Stimulated activated CD8-positive, alpha-beta memory T cell treated with anti-CD3 and anti-CD28 coated beads, Interleukin-12 subunit alpha, Interleukin-12 subunit beta, amount 100 ng/mL, for 24 hours (primary cell): ENCODE data around the gene LRRC63.
"Not testable (repeated sequence)": the region's sequence is repeated elsewhere in the genome, so short reads cannot be mapped to it uniquely, and the experiment has no call there.

Experiments used
- DNase-seq: peaks from one replicate; pipeline ENCODE4 v3.0.0-alpha.2; 2020; ENCODE audit errors: extremely low read depth

LRRC63 gene

GRCh38 chr13:46211483-46212351 is at the start of gene LRRC63:
TSS of gene LRRC63 (plus strand) at chr13:46211928. CDS start at chr13:46213035, 1,107 bp downstream.
- peak; percentile 76 for DNase-seq

- DNase-seq = not testable (repeated sequence)
These were observed 49.0 kb upstream of the LRRC63 start for GRCh38 chr13:46162741-46163140.

GRCh38 chr13:46164661-46165060 is 47.1 kb upstream of the LRRC63 start:
- DNase-seq = no peak

- DNase-seq = no peak
These were observed 46.1 kb upstream of the LRRC63 start for GRCh38 chr13:46165485-46166223.

GRCh38 chr13:46166224-46166584 is 45.5 kb upstream of the LRRC63 start:
- DNase-seq = no peak

GRCh38 chr13:46166947-46167610 is 44.6 kb upstream of the LRRC63 start:
- DNase-seq = no peak

- DNase-seq = no peak
These were observed 43.4 kb upstream of the LRRC63 start for GRCh38 chr13:46168341-46168740.

GRCh38 chr13:46168783-46169182 is 42.9 kb upstream of the LRRC63 start:
- no peak for DNase-seq

- DNase-seq = no peak
These were observed 42.0 kb upstream of the LRRC63 start for GRCh38 chr13:46169758-46170157.

- no peak for DNase-seq
These were observed 41.5 kb upstream of the LRRC63 start for GRCh38 chr13:46170268-46170667.

GRCh38 chr13:46170687-46171086 is 41.0 kb upstream of the LRRC63 start:
- DNase-seq = no peak

GRCh38 chr13:46171217-46171616 is 40.5 kb upstream of the LRRC63 start:
- DNase-seq = no peak

GRCh38 chr13:46171739-46172138 is 40.0 kb upstream of the LRRC63 start:
- DNase-seq = no peak

- no peak for DNase-seq
These were observed 39.2 kb upstream of the LRRC63 start for GRCh38 chr13:46172531-46172991.

GRCh38 chr13:46173656-46174055 is 38.1 kb upstream of the LRRC63 start:
- no peak for DNase-seq

- no peak for DNase-seq
These were observed 35.0 kb upstream of the LRRC63 start for GRCh38 chr13:46176756-46177155.

GRCh38 chr13:46178143-46178542 is 33.6 kb upstream of the LRRC63 start:
- DNase-seq = no peak

- DNase-seq = no peak
These were observed 32.9 kb upstream of the LRRC63 start for GRCh38 chr13:46178821-46179220.

- no peak for DNase-seq
These were observed 32.2 kb upstream of the LRRC63 start for GRCh38 chr13:46179491-46179908.

GRCh38 chr13:46179969-46180763 is 31.6 kb upstream of the LRRC63 start:
- no peak for DNase-seq

GRCh38 chr13:46181377-46181839 is 30.3 kb upstream of the LRRC63 start:
- DNase-seq = no peak
